Measurements from ENCODE around the gene CLPTM1. TPM values are rescaled to one million over a fixed set of nuclear protein-coding genes. Genes with fewer than 3 reads are reported as not detected.

Gene CLPTM1
- total and polyA plus RNA-seq, 9 of the 15 experiments (the other 6 are each of a cell fraction or from before 2014, with no cell fraction given), result 0.37 to 96.0 (median 27.5) TPM

DNA sequence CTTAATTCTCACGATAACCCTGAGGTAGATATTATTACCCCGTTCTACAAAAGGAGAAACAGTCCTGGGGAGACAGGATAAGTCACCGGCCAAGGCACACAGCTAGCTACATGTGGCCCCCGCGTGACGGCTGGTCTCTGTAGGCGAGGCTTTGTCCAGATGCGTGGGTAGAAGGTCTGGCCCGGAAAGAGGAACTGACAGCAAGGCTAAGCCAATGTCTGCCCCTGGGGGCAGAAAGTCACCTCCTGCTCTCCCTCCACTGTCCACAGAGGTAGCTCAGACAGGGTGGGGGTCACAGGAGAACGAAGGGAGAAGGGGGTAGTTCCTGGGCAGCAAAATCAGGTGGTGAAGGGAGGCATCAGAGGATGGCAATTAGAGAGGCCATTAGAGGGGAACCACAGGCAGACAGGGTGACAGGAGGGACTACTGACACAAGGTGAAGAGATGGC, 11.4 kb upstream of the CLPTM1 start (continued):
- TF ChIP-seq CHD7 (IDR thresholded peaks at IDR 0.05; ENCODE audit: low read depth, low read length) (no peak), ZBTB7A (IDR thresholded peaks at IDR 0.05; ENCODE audit: borderline replicate concordance, control insufficient read depth, low read depth, low read length) (peak; percentile 61), PTRF (tag; IDR thresholded peaks at IDR 0.05) (no peak), RNF2 (IDR thresholded peaks at IDR 0.05) (peak; percentile 85), JUNB (CRISPR knock-in tag; conservative IDR thresholded peaks at IDR 0.05) (no peak), CUX1 (CRISPR knock-in tag; IDR thresholded peaks at IDR 0.05) (no peak), ZNF311 (CRISPR knock-in tag; IDR thresholded peaks at IDR 0.05) (no peak), ZNF263 (CRISPR knock-in tag; IDR thresholded peaks at IDR 0.05; ENCODE audit: borderline replicate concordance) (peak; percentile 19; the same call in 1 of the 2 replicates), CREBBP (IDR thresholded peaks at IDR 0.05; ENCODE audit: low read depth, low read length) (no peak)
- TF ChIP-seq, protein P1, sequence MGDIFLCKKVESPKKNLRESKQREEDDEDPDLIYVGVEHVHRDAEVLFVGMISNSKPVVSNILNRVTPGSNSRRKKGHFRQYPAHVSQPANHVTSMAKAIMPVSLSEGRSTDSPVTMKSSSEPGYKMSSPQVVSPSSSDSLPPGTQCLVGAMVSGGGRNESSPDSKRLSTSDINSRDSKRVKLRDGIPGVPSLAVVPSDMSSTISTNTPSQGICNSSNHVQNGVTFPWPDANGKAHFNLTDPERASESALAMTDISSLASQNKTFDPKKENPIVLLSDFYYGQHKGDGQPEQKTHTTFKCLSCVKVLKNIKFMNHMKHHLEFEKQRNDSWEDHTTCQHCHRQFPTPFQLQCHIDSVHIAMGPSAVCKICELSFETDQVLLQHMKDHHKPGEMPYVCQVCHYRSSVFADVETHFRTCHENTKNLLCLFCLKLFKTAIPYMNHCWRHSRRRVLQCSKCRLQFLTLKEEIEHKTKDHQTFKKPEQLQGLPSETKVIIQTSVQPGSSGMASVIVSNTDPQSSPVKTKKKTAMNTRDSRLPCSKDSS (IDR thresholded peaks at IDR 0.05; ENCODE audit: low read depth, partially characterized antibody), result no peak

Data from K562 (cell line).